GM12872 (cell line): ENCODE results near the gene F7.

Source experiments
- TF ChIP-seq, protein P1 (sequence below): IDR thresholded peaks from 3 replicates; pipeline ENCODE4 v1.5.1; 2011; ENCODE audit warnings: low read depth, mild to moderate bottlenecking, low read length, moderate library complexity; ENCODE audit not compliant: insufficient read depth

The F7 gene

DNA sequence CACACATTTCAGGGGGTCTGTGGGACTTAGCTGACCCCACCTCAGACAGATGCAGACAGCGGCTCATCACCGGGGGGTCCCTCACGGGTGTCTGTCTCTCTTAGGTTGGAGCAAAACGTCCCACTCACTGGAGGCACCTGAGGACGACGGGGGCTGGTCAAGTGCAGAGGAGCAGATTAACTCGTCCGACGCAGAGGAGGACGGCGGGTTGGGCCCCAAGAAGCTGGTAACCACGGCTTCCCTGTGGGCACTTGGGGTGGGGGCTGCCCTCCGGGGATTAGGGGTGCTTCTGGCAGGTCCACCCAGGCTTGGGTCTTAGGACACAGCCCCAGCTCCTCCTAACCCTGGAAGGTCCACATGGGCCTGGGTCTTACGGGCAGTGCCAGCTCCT is 11.2 kb upstream of the F7 start:
- TF ChIP-seq, protein P1, sequence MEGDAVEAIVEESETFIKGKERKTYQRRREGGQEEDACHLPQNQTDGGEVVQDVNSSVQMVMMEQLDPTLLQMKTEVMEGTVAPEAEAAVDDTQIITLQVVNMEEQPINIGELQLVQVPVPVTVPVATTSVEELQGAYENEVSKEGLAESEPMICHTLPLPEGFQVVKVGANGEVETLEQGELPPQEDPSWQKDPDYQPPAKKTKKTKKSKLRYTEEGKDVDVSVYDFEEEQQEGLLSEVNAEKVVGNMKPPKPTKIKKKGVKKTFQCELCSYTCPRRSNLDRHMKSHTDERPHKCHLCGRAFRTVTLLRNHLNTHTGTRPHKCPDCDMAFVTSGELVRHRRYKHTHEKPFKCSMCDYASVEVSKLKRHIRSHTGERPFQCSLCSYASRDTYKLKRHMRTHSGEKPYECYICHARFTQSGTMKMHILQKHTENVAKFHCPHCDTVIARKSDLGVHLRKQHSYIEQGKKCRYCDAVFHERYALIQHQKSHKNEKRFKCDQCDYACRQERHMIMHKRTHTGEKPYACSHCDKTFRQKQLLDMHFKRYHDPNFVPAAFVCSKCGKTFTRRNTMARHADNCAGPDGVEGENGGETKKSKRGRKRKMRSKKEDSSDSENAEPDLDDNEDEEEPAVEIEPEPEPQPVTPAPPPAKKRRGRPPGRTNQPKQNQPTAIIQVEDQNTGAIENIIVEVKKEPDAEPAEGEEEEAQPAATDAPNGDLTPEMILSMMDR, result no peak

DNA sequence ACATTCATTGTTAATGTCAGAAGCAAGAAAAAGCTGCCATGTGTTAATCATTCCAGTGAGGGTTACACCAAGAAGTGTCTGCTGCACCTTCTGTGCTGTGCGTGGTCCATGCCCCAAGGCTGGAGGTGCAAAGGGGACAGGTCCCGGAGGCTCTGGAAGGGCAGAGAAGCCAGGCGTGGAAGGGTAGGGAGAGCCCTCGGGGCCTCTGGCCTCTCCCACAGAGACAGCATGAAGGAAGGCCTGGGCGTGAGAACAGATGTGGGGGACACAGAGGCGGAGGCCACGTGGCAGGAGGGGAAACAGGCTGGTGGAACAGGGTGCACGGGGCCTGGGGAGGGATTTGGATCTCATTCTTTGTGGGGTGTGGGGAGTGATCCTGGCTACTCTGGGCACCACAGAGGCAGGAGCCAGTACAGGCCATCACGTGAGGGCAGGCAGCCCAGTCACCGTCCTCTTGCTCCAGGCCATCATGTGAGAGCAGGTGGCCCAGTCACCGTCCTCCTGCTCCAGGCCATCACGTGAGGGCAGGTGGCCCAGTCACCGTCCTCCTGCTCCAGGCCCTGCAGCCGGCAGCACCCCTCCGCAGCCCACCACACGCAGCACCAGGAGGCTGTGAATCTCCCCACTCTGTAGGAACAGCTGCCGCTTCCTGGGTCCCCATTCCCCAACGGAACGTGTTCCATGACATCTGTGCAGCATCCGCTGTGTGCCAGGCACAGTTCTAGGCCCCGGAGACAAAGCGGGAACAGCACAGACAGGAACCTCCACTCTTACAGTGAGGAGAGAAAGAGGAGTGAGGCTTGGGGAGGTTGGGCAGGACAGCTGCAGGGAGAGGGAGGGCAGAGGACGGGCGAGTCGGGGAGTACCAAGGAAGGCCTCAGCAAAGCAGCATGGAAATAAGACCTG is 10.2 kb upstream of the F7 start:
- TF ChIP-seq, protein P1, result no peak

DNA sequence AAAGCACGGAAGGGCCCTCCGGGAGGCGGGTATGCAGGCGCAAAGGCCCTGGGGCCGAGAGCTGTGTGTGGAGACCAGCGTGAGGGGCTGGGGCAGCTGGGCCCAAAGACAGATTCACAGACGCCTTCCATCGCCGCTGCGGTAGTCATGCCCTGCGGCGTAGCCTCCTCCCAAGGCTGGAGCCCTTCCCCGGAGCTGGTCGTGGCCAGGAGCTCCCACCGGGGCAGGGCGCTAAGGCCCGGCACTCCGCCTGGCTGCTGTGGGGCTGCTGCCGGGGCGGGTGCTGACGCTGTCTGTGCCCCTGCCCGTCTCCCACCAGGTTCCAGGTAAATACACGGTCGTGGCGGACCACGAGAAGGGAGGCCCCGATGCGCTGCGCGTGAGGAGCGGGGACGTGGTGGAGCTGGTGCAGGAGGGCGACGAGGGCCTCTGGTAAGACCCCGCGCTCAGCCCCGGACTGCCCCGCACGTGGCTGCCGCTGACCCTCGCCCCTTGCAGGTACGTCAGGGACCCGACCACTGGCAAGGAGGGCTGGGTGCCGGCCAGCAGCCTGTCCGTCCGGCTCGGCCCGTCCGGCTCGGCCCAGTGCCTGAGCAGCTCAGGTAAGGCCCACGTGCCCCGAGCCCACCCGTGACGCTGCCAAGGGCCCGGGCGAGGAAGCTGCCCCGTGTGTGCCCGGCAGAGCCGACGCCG is 9.4 kb upstream of the F7 start:
- TF ChIP-seq, protein P1, result no peak

DNA sequence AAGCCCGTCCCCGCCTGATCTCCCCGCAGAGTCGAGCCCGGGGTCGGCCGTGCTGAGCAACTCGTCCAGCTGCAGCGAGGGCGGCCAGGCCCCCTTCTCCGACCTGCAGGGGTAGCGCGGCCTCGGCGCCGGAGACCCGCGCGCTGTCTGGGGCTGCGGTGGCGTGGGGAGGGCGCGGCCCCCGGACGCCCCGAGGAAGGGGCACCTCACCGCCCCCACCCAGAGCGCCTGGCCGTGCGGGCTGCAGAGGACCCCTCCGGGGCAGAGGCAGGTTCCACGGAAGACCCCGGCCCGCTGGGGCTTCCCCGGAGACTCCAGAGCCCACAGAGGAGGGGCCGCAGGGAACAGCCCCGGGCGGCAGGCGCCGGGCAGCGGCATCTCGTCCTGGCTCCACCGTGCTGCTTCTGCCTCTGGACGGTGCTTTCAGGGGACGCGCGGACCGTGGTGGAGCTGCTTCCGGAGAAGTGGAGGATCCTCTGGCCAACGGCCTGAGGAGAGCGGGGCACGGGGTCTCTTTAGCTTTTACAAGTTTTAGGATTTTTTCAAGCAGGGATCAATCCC is 8.8 kb upstream of the F7 start:
- TF ChIP-seq, protein P1, result no peak

DNA sequence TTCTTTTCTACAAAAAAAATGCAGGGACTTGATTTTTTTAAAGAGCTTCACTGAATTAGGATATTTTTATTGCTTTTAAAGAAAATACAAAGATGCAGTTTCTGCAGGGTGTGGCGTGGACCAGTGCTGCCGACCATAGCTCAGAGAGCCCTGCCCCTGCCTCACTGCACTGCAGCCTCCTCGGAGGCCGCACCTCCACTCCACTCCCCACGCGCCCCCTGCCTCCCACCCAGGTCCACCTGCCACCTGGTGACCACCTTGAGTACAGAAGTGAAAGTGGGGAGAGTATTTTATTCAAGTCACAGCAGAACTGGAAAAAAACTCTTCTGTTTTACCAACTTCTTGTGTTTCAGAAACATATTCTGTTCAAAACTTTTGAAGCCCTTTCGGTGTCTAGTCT is 7.9 kb upstream of the F7 start:
- TF ChIP-seq, protein P1, result no peak

DNA sequence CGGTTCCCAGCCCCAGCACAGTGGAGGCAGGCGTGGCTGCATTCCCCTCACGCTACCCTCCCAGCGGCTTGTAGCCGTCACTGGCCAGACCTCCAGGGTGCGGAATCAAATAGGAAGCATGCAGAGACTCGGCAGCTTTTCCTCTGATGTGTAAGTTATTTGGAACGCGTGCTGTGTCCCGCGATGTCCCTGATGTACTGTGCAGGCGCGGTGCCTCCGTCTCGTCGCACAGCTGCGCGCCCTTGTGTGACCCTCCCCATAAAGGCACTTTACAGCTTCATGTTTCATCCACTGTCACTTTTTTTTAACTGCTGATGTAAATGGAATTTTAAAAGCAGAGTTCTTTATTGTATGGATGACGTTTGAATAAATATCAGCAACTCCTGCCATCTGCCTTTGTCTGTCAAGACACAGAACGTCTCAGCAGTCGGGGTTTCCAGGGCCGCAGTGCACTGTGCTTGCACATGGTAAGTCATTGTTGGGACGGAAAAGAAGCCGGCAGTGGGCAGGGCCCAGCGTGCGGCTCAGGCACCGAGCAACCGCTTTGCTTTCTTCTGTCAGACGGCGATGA is 7.3 kb upstream of the F7 start:
- TF ChIP-seq, protein P1, result no peak

DNA sequence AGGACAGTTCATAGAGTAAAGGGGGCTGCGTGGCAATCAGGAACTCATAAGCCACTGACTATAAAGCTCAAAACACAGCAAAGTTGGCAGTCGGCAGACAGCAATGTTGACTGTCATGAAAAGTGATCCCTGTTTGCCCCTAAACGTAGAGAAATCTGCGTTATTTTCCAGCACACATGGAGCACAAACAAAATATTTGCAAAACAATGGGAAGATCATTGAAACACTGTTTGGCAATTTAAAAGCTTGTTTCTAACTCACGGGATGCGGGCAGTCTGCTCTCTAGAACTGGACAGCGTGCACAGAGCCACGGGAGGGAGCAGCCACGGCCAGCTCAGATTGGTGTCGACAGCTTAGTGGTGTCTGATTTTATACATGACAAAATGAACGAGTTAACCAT is 6.4 kb upstream of the F7 start:
- TF ChIP-seq, protein P1, result no peak
